HepG2 (cell line): ENCODE results near the gene FAM118B. TPM values are rescaled to one million over a fixed set of nuclear protein-coding genes. Genes with fewer than 3 reads are reported as not detected.

ENCODE experiments used
- ATF7-NPFF ChIP-seq: sonication (generic); formaldehyde crosslinking; IDR thresholded peaks from 2 replicates; pipeline ENCODE4 v1.8.1; 2023; ENCODE audit warnings: mild to moderate bottlenecking, low read depth, missing genetic modification reagents, moderate library complexity
- BCL6 ChIP-seq: IDR thresholded peaks from 2 replicates; pipeline ENCODE4 v1.6.1; 2016; ENCODE audit warnings: missing genetic modification reagents, missing compliant biosample characterization
- E2F1 ChIP-seq: sonication (generic); formaldehyde crosslinking; IDR thresholded peaks from 2 replicates; pipeline ENCODE4 v1.5.0; 2020; ENCODE audit warnings: missing genetic modification reagents
- ELF4 ChIP-seq: sonication (generic); formaldehyde crosslinking; IDR thresholded peaks from 2 replicates; pipeline ENCODE4 v1.5.0; 2020; ENCODE audit warnings: missing genetic modification reagents, mild to moderate bottlenecking, moderate library complexity, borderline replicate concordance
- GABPA ChIP-seq, 2 experiments: IDR thresholded peaks; 2 replicates each; pipeline ENCODE4 v1.6.1; 2011 to 2016; ENCODE audit warnings: low read depth in 2 of 2, low read length in 1 of 2, missing biosample characterization in 1 of 2, missing genetic modification characterization in 1 of 2
- IRF9 ChIP-seq: sonication (generic); formaldehyde crosslinking; IDR thresholded peaks from 2 replicates; pipeline ENCODE4 v1.8.0; 2022; ENCODE audit warnings: missing genetic modification reagents, mild to moderate bottlenecking, borderline replicate concordance
- LRRFIP1 ChIP-seq: sonication (generic); formaldehyde crosslinking; conservative IDR thresholded peaks from 2 replicates; pipeline ENCODE4 v1.4.0; 2020; ENCODE audit warnings: missing genetic modification reagents
- MED1 ChIP-seq: sonication (generic); formaldehyde crosslinking; IDR thresholded peaks from 2 replicates; pipeline ENCODE4 v1.4.0; 2020; ENCODE audit warnings: missing genetic modification reagents
- MXD4 ChIP-seq: IDR thresholded peaks from 2 replicates; pipeline ENCODE4 v1.6.1; 2016; ENCODE audit warnings: mild to moderate bottlenecking, missing biosample characterization, missing genetic modification reagents
- NR2F6 ChIP-seq, 2 experiments: IDR thresholded peaks; 2 replicates each; pipeline ENCODE4 v1.6.1; 2016; ENCODE audit warnings: antibody characterized with exemption in 1 of 2, mild to moderate bottlenecking in 1 of 2
- PAX8 ChIP-seq: sonication (generic); formaldehyde crosslinking; IDR thresholded peaks from 2 replicates; pipeline ENCODE4 v1.8.0; 2022; ENCODE audit warnings: mild to moderate bottlenecking, missing genetic modification reagents, borderline replicate concordance
- PHF5A ChIP-seq: IDR thresholded peaks from one replicate; pipeline ENCODE4 v1.6.1; 2018; ENCODE audit warnings: low read depth, missing genetic modification reagents; ENCODE audit not compliant: unreplicated experiment
- PPARG ChIP-seq: conservative IDR thresholded peaks from 2 replicates; pipeline ENCODE4 v1.6.1; 2016; ENCODE audit warnings: missing biosample characterization, missing genetic modification reagents
- RBAK ChIP-seq: sonication (generic); formaldehyde crosslinking; IDR thresholded peaks from 2 replicates; pipeline ENCODE4 v1.5.1; 2020; ENCODE audit warnings: mild to moderate bottlenecking, missing genetic modification reagents
- RFX1 ChIP-seq: fragments of 450-650 bp; IDR thresholded peaks from 2 replicates; pipeline ENCODE4 v1.6.1; 2017
- SAP130 ChIP-seq: IDR thresholded peaks from 2 replicates; pipeline ENCODE4 v1.6.1; 2016; ENCODE audit warnings: low read depth
- TBX2 ChIP-seq: sonication (generic); formaldehyde crosslinking; IDR thresholded peaks from 2 replicates; pipeline ENCODE4 v1.5.0; 2020; ENCODE audit warnings: missing genetic modification reagents, mild to moderate bottlenecking, borderline replicate concordance
- ZNF251 ChIP-seq: sonication (generic); formaldehyde crosslinking; IDR thresholded peaks from 2 replicates; pipeline ENCODE4 v1.9.0; 2021; ENCODE audit warnings: mild to moderate bottlenecking, missing genetic modification reagents
- ZNF274 ChIP-seq: sonication (generic); formaldehyde crosslinking; IDR thresholded peaks from 2 replicates; pipeline ENCODE4 v1.5.1; 2020; ENCODE audit warnings: mild to moderate bottlenecking, missing genetic modification reagents
- ZNF564 ChIP-seq: sonication (generic); formaldehyde crosslinking; IDR thresholded peaks from 2 replicates; pipeline ENCODE4 v1.8.1; 2023; ENCODE audit warnings: mild to moderate bottlenecking, missing genetic modification reagents
- ZNF75D ChIP-seq: sonication (generic); formaldehyde crosslinking; IDR thresholded peaks from 2 replicates; pipeline ENCODE4 v1.8.1; 2023; ENCODE audit warnings: missing genetic modification reagents, mild to moderate bottlenecking, borderline replicate concordance
- ZXDC ChIP-seq: sonication (generic); formaldehyde crosslinking; IDR thresholded peaks from 2 replicates; pipeline ENCODE4 v1.5.0; 2020; ENCODE audit warnings: mild to moderate bottlenecking, missing genetic modification reagents
- polyA plus RNA-seq, 8 experiments: library from polyadenylated mRNA; depleted of rRNA in 3 of 8; stranded (reverse) in 7 of 8; unstranded in 1 of 8; fragments of >200 nt; fragmentation: Illumina TruSeq in 4 of 8; extraction: Trizol in 4 of 8; gene quantifications; 2 replicates each; pipeline versions ENCODE4 v1.2.1 to v1.2.3, GENCODE V29; 2011 to 2016; ENCODE audit warnings: low read depth in 4 of 8, missing spikeins in 1 of 8, mixed read lengths in 1 of 8; ENCODE audit not compliant: insufficient read depth in 1 of 8
- total RNA-seq, 5 experiments: library from RNA; depleted of rRNA; stranded (reverse); fragments of >200 nt; fragmentation: Illumina TruSeq; extraction: Trizol; gene quantifications; 2 replicates each; pipeline ENCODE4 v1.2.3, GENCODE V29; 2016; ENCODE audit warnings: low read depth in 1 of 5

The FAM118B gene
- total and polyA plus RNA-seq, 2 of the 13 experiments (the other 11 are each of a cell fraction or from before 2014, with no cell fraction given), result 10.2 to 25.7 TPM

GRCh38 chr11:126185259-126186024 is 26.1 kb upstream of the FAM118B start (continued):
- TF ChIP-seq ZNF564 (no peak), RFX1 (no peak), ZNF75D (CRISPR knock-in tag) (no peak), MXD4 (CRISPR knock-in tag) (no peak), ZXDC (CRISPR knock-in tag) (no peak), ZNF274 (CRISPR knock-in tag) (no peak), ELF4 (no peak), E2F1 (CRISPR knock-in tag) (no peak), IRF9 (CRISPR knock-in tag) (0 out of 2 replicates have a peak, but pooled peaks have one; percentile 78), TBX2 (CRISPR knock-in tag) (peak; percentile 55; the same call in 1 of the 2 replicates), ZNF251 (no peak), NR2F6 (IDR thresholded peaks at IDR 0.05) (peak; percentile 34; the same call in 1 of the 2 replicates), NR2F6 (CRISPR knock-in tag; IDR thresholded peaks at IDR 0.05) (peak; percentile 73), GABPA (IDR thresholded peaks at IDR 0.05; ENCODE audit: low read depth, low read length) (no peak), GABPA (CRISPR knock-in tag; IDR thresholded peaks at IDR 0.05; ENCODE audit: low read depth) (no peak), MED1 (CRISPR knock-in tag) (no peak), ATF7-NPFF (CRISPR knock-in tag) (no peak; the same call in 1 of the 2 replicates), RBAK (no peak; the same call in 1 of the 2 replicates), LRRFIP1 (CRISPR knock-in tag) (no peak), PPARG (CRISPR knock-in tag) (no peak), SAP130 (no peak; the same call in 1 of the 2 replicates), BCL6 (CRISPR knock-in tag) (no peak), PAX8 (CRISPR knock-in tag) (no peak), PHF5A (CRISPR knock-in tag) (no peak)
